Thyroid gland (tissue), 4 donors: ENCODE data around the gene RMI1.

ENCODE experiments used
- POLR2A ChIP-seq, 2 donors: fragments of 450-650 bp; IDR thresholded peaks; one replicate each; pipeline ENCODE4 v1.6.1; 2017; ENCODE audit warnings: antibody characterized with exemption in 2 of 2, mild to moderate bottlenecking in 2 of 2, moderate library complexity in 1 of 2
- TF ChIP-seq, protein P1 (sequence below), 6 experiments: fragments of 200-600 bp in 3 of 6; fragments of 450-650 bp in 3 of 6; sonication (generic) in 3 of 6; IDR thresholded peaks; one replicate each; pipeline ENCODE4 v1.5.1; 2016 to 2019; ENCODE audit warnings: antibody characterized with exemption in 6 of 6, mild to moderate bottlenecking in 2 of 6, inconsistent platforms in 1 of 6, moderate library complexity in 1 of 6

DNA sequence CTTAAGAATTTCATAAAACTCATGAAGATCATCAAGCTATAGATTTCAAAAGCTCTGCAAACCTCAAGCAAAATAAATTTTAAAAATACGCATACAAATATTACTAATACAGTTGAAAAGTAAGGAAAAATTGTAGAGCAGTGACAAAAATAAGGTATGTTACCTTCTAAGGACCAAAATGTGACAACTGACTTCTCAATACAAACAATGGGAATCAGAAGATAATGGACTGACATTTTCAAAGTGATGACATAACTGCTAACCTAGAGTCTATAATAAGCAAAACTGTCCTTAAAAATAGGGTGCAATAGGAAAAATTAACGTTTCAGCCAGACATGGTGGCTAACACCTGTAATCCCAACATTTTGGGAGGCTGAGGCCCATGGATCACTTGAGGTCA lies 27.1 kb downstream of the RMI1 start:
- TF ChIP-seq, protein P1, sequence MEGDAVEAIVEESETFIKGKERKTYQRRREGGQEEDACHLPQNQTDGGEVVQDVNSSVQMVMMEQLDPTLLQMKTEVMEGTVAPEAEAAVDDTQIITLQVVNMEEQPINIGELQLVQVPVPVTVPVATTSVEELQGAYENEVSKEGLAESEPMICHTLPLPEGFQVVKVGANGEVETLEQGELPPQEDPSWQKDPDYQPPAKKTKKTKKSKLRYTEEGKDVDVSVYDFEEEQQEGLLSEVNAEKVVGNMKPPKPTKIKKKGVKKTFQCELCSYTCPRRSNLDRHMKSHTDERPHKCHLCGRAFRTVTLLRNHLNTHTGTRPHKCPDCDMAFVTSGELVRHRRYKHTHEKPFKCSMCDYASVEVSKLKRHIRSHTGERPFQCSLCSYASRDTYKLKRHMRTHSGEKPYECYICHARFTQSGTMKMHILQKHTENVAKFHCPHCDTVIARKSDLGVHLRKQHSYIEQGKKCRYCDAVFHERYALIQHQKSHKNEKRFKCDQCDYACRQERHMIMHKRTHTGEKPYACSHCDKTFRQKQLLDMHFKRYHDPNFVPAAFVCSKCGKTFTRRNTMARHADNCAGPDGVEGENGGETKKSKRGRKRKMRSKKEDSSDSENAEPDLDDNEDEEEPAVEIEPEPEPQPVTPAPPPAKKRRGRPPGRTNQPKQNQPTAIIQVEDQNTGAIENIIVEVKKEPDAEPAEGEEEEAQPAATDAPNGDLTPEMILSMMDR (IDR thresholded peaks at IDR 0.05) = no peak
- TF ChIP-seq POLR2A (IDR thresholded peaks at IDR 0.05) = no peak
